Measurements from ENCODE around the gene SKP2. TPM values are rescaled to one million over a fixed set of nuclear protein-coding genes. Genes with fewer than 3 reads are reported as not detected.
A peak's percentile ranks its signal among the peaks of the same experiment; 100 is the strongest.
"Not testable (repeated sequence)": the region's sequence is repeated elsewhere in the genome, so short reads cannot be mapped to it uniquely, and the experiment has no call there.

The SKP2 gene
- total and polyA plus RNA-seq, 11 donors: 1.6 to 12.0 (median 5.9) TPM

- TF ChIP-seq CTCF (IDR thresholded peaks at IDR 0.05) (no peak), POLR2A (IDR thresholded peaks at IDR 0.05) (no peak)
- Histone ChIP-seq H3K9me3 (no peaks in the 10 kb centered on the region), H3K27ac (no peak overlapping the region), H3K4me3 (no peak overlapping the region), H3K27me3 (no peaks in the 10 kb centered on the region), H3K36me3 (peaks cover 0 to 100% (median 82%) of the 10 kb centered on the region in 9 donors), H3K4me1 (no peaks in the 10 kb centered on the region)
- intact Hi-C loops (cut with DNase I): no loop called here
- WGBS, 4 donors: 88 to 96% (median 93%) methylated on average over 1 of the region's 1 CpG
- DNase-seq (no peak), ATAC-seq (no peak)
Measured at GRCh38 chr5:36111238-36111637, 40.7 kb upstream of the SKP2 start.

- DNase-seq: no peak
- Histone ChIP-seq H3K36me3 (peaks cover 0 to 45% (median 17%) of the 10 kb centered on the region in 9 donors), H3K9me3 (peaks cover 0 to 18% (median 8%) of the 10 kb centered on the region in 12 donors), H3K27me3 (no peaks in the 10 kb centered on the region), H3K4me1 (peaks cover 0 to 8% (median 0%) of the 10 kb centered on the region in 12 donors), H3K4me3 (no peak overlapping the region), H3K27ac (no peak overlapping the region)
- TF ChIP-seq POLR2A (IDR thresholded peaks at IDR 0.05) (no peak), CTCF (IDR thresholded peaks at IDR 0.05) (no peak)
- ATAC-seq: peak in 2 of 4 donors; percentile 36 to 41
- 56 to 69% (median 60%) methylated on average over 1 of the region's 1 CpG for WGBS, 4 donors
- intact Hi-C loops (cut with DNase I): no loop called here
Measured at GRCh38 chr5:36125868-36126267, 26.0 kb upstream of the SKP2 start.

- WGBS, 4 donors: 93 to 99% (median 96%) methylated on average over 1 of the region's 1 CpG
- Histone ChIP-seq H3K9me3 (peaks cover 0 to 18% (median 8%) of the 10 kb centered on the region in 12 donors), H3K27me3 (no peaks in the 10 kb centered on the region), H3K4me1 (peaks cover 0 to 8% (median 0%) of the 10 kb centered on the region in 12 donors), H3K36me3 (peaks cover 0 to 31% (median 7%) of the 10 kb centered on the region in 9 donors), H3K4me3 (no peak overlapping the region), H3K27ac (no peak overlapping the region)
- TF ChIP-seq CTCF (IDR thresholded peaks at IDR 0.05) (no peak), POLR2A (IDR thresholded peaks at IDR 0.05) (no peak)
- intact Hi-C loops (cut with DNase I): no loop called here
- ATAC-seq (no peak), DNase-seq (no peak)
Measured at GRCh38 chr5:36128795-36129194, 23.1 kb upstream of the SKP2 start.

GRCh38 chr5:36129666-36130065 lies 22.2 kb upstream of the SKP2 start:
- H3K4me3 ChIP-seq; H3K27me3 ChIP-seq; H3K27ac ChIP-seq; DNase-seq; ATAC-seq; H3K4me1 ChIP-seq; intact Hi-C loops (cut with DNase I): not testable (repeated sequence)
- peaks cover 0 to 18% (median 8%) of the 10 kb centered on the region in 12 donors for H3K9me3 ChIP-seq
- peaks cover 0 to 34% (median 11%) of the 10 kb centered on the region in 9 donors for H3K36me3 ChIP-seq
- 95 to 100% (median 98%) methylated on average over 4 to 5 of the region's 5 CpGs for WGBS, 4 donors

- DNase-seq; ATAC-seq; H3K4me1 ChIP-seq; intact Hi-C loops (cut with DNase I); H3K4me3 ChIP-seq; H3K27me3 ChIP-seq; H3K27ac ChIP-seq: not testable (repeated sequence)
- 94 to 100% (median 98%) methylated on average over 1 of the region's 1 CpG for WGBS, 4 donors
- Histone ChIP-seq H3K9me3 (peaks cover 0 to 18% (median 8%) of the 10 kb centered on the region in 12 donors), H3K36me3 (peaks cover 0 to 51% (median 19%) of the 10 kb centered on the region in 9 donors)
Measured at GRCh38 chr5:36133009-36133408, 18.9 kb upstream of the SKP2 start.
